ENCODE data around the gene ACOX2.
"Not testable (repeated sequence)": the region's sequence is repeated elsewhere in the genome, so short reads cannot be mapped to it uniquely, and the experiment has no call there.

The ACOX2 gene

DNA sequence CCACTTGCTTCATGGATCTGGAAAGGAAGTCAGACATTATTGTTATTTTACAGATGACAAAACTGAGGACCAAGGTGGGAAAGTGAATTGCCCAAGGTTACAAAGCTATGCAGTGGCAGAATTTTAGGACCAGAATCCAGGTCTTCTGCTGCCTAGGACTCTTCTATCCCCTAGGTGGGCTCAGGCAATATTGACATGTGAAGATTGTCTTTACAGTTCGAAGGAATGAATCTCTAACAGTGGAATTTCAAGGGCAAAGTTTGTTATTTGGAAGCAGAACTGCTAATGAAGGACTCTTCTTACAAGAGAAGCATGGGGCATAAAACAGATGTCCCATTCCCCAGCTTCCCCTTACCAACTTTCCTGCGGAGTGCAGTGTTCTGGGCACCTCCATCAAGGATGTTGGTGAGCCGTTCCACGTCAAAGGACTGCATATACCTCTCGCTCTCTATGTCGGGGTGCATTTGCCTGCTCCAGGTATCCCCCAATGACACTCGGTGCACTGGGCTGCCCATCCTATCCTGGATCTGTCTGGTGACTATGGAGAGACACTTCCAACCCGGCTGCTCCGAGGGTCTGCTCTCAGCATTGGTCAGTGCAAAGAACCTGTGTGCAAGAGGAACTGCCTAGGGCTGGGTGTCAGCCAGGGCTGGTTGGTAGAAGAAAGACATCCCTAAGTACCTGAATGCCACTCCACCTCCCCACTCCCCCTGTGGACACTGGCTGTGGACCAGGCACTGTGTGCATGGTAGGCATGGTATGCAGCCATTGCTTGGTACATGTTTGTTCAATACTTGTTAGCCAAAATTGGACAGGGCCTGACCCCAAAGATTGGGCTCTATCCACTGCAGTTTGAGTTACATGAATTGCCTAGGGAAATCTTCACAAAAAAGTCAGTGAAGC, 2.1 kb downstream of the ACOX2 start:
- no peak for DNase-seq (ENCODE audit: low spot score)

- peak; percentile 79 for DNase-seq (ENCODE audit: low spot score)
These were observed 4.2 kb downstream of the ACOX2 start for GRCh38 chr3:58532794-58533220.

DNA sequence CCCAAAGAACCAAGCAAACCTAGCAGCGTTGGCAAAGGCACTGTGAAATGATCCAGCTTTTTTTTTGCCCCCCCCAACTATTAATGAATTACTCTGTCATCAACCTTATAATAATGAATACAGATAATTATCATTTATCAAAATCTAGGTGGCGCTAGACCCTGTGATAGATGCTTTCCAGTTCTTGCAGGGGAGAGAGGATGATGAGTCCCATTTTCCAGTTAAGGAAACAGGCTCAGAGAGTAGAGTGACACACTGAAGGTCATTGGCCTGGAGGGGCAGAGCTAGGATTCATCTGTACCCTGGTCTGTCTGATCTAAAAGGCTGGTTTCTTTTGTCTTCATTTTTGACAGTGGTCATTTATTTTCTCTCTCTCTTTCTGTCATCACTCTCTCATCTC, 5.0 kb downstream of the ACOX2 start:
- DNase-seq (ENCODE audit: low spot score), result no peak

DNA sequence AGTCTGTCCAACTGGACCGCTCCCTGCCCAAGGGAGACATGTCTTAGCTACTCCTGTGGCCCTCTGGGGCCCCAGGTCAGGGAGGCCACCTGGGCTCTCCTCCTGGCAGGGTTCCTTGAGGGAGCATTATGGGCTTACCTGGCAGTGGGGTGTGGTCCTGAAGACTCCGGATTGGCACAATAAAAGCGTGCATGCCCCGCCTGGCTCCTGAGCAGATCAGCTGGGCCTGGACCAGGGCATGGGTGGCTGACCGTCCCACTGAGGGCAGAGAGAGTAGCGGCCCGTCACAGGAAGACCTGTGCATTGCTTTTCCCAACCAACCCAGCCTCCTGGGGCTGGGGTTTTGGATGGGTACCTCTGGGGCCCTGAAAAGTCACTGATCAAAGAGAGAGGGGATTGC, 5.4 kb downstream of the ACOX2 start:
- DNase-seq (ENCODE audit: low spot score), result no peak

DNA sequence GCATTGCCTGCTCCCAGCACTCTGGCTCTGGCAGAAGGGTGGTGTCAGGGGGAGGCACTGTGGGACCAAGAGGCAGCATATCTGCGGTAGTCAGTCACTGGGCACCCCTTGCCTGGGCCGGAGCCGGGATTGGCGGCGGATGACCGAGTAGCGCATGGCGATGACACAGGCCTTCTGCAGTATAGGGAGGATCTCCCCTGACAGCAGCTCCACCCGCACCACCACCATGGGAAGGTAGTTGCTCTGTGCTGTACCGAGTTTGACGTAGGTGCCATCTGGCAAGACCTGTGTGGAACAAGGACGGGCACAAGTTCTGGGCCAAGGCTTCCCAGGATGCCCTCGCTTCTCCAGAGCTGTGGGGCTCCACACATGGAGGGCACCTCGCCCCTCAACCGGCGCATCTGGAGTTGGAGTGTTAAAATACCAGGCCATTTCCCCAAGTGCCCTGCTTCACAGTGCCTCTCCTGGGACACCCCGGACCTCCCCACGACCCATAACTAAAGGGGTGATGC, 6.6 kb downstream of the ACOX2 start:
- DNase-seq (ENCODE audit: low spot score), result no peak

GRCh38 chr3:58529516-58530353, 7.3 kb downstream of the ACOX2 start:
- peak; percentile 84 for DNase-seq (ENCODE audit: low spot score)

DNA sequence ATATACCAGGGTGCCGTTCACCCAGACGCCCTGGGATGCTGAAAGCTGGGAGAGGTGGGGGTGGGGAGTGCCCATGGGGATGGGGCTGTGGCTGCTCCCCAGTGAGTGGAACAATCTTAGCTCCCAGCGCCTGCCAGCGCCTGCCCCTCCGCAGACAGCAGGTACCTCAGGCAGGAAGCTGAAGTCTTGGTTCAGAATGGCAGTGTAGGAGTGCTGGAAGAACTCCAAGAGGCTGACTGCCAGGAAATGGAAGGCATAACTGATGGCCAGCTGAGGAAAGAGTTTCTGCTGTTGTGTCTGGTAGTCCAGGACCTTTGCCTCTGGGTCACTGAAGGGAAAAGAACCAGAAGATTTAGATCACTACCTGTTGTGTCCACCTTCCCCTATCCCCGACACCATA, 8.4 kb downstream of the ACOX2 start:
- DNase-seq (ENCODE audit: low spot score), result no peak

DNA sequence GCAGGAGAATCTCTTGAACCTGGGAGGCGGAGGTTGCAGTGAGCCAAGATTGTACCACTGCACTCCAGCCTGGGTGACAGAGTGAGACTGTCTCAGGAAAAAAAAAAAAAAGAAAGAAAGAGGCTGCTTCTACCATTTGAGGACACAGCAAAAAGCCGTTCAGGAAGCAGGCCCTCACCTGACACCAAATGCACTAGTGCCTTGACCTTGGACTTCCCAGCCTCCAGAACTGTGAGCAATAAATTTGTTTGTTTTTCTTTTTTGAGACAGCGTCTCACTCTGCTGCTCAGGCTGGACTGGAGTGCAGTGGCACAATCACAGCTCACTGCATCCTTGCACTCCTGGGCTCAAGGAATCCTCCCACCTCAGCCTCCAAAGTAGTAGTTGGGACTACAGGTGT, 9.6 kb downstream of the ACOX2 start:
- not testable (repeated sequence) for DNase-seq (ENCODE audit: low spot score)

DNA sequence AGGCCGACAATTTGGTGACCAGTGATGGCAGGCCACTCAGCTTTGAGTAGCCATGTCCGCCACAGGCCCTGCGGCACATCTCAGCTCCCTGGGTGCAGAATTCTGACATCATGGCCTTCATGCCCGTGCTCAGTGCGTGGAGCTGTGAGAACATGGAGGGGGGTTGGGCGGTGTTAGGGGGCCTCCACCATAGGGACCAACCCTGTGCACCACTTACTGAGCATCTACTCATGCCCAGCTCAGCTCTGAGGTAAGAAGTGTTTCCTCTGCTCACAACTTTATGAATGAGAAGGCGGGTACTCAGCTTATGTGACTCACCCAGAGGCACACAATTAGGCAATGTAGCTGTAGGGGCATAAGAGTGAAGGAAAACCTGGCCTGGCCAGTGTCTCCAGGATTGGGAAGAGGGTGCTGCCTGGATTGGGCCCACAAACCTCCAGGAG, 10.5 kb downstream of the ACOX2 start:
- DNase-seq (ENCODE audit: low spot score), result no peak

DNA sequence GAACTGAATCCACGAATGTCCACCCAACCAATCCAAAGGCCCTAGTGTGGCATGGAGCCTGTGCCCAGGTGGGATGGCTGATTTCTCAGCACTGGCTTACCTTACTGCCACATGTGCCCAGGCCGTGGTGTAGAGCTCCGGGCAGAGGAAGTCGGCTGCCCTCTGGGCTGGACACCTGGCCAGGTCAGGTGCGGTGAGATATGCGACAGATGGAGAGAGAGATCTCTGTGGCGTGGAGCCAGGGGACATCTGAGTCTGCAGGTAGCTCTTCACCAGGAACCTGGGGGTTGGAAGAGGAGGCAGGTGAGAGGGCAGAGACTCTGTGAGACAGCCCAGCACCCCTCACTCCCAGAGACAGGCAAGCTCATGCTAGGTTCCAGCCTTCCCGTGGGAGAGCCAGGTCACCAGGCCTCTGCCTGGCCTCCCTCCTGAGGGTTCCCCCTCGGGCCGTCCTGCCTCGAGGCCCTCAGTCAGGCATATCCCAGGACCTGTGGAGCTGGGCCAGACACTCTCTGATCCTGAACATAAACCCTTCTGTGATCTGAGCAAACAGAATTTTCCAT, 12.6 kb downstream of the ACOX2 start:
- no peak for DNase-seq (ENCODE audit: low spot score)

- no peak for DNase-seq (ENCODE audit: low spot score)
These were observed 14.1 kb downstream of the ACOX2 start for GRCh38 chr3:58522759-58523425.

GRCh38 chr3:58521917-58522631, 14.9 kb downstream of the ACOX2 start:
- peak; percentile 67 for DNase-seq (ENCODE audit: low spot score)

- DNase-seq (ENCODE audit: low spot score), result no peak
These were observed 15.7 kb downstream of the ACOX2 start for GRCh38 chr3:58521336-58521670.

DNA sequence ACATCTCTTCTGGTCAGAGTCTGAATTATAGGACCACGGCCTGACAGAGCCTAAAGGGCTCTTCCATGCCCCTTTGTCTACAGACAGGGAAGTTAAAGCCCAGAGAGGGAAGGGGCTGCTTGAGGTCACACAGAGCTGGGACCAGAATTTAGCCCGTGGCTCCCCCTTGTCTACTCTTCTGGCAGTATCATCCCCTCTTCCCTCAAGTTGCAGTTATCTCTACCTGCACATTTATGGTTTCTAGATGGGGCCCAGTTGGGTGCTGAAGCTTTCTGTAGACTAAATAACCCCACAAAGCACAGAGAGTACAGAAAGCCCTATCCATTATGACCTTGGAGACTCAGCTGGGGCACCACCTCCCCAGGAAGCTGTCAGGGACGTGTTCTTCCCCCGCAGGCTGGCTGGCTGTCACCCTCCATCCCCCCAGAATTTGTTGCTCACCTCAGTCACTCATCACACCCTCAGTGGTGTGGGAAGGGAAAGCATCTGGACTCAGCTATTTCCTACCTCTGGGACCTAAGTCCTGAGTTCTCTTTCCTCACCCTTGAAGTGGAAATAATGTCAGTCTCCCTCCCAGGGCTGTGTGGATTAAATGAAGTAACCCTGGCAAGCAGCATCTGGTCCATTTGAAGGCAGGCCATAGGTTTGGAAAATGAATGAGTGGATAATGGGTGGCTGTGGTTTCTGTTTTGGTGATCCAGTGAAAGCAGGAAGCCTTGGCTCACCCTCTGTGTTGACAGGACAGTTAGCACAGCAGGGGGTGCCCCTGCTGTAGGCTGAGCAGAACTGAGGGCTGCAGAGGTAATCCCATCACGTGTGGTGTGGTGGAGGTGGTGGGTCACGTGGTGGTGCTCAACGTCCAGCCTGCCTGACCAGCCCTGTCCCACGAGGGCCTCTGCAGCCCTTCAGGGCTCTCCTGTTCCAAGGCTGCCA, 16.3 kb downstream of the ACOX2 start:
- DNase-seq (ENCODE audit: low spot score), result no peak

- no peak for DNase-seq (ENCODE audit: low spot score)
These were observed 17.2 kb downstream of the ACOX2 start for GRCh38 chr3:58519668-58520402.

DNA sequence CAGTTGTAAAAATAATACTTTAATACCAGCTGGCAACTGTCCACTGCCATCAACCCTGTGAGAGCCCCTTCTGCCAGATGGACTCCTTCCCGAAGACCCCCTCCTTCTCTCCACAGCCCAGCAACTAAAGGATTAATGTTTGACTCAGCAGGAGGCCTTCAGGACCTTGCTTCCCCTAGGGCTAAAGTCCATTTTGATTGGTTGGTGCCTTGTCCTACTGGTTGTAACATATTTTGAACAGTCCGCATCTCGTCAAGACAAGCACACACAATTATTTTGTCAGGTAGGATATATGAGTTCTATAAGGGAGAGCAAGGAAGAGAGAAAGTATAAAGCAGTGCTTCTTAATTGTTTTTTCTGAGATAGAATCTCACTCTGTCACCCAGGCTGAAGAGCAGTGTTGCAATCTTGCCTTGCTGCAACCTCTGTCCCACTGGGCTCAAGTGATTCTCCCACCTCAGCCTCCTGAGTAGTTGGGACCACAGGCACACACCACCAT, 18.6 kb downstream of the ACOX2 start:
- no peak for DNase-seq (ENCODE audit: low spot score)

DNA sequence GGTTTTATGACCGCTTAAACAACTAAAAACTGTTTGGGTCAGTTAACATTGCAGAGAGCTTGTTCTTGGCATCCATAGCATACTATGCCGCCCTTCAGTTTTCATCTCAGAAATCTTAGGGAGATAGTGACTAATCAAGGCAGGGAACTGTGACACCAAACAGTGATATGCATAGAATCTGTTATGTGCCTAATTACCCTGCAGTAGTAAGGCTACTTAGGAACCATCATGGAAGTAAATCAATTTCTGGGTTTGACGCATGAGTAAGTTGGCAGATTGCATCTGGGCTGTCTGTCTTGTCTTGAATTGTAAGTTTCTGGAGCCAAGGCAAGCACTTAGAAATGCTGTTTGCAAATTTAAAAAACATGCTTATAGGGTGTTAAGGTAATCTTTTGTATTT, 22.6 kb downstream of the ACOX2 start:
- no peak for DNase-seq (ENCODE audit: low spot score)

DNA sequence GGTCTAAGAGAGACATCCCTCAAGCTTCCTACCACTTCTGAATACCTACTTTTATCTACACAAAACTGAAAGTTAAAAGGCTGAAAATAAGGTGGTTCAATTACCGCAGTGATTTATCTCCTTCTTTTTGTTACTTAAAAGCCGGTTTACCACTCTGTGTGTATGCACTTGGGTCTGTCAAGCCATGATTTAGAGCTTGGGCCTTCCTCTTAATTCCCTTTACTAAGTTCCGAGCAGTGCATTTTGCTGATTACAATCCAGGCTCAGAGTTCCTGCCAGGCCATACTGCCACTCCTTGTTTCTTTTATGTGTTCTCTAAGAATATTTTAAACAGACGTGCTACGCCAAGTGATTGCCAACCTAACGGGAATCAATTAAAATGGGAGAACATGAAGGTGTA, 28.6 kb downstream of the ACOX2 start:
- DNase-seq (ENCODE audit: low spot score), result no peak

- DNase-seq (ENCODE audit: low spot score), result no peak
These were observed 29.5 kb downstream of the ACOX2 start for GRCh38 chr3:58507356-58508078.

Data from ecto neural progenitor cell (in vitro differentiated cells).